Measurements from ENCODE around the gene EVI5.

DNA sequence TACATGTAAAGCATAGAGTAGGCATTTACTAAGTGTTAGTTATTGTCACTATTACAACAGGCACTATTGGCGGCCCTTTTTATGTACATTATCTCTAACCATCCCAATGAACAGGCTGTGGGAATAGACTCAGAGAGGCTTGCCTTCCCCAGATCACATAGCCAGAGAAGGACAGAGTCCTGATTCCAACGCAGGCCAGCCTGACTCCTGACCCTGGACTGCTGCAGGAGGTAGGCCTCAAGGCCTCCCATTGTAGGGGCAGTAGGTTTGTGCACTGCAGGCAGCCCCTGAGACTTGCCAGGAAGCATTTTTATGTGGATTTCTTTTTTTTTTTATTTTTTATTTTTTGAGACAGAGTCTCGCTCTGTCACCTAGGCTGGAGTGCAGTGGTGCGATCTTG lies 291.8 kb downstream of the EVI5 start:
- TF ChIP-seq, protein P1, sequence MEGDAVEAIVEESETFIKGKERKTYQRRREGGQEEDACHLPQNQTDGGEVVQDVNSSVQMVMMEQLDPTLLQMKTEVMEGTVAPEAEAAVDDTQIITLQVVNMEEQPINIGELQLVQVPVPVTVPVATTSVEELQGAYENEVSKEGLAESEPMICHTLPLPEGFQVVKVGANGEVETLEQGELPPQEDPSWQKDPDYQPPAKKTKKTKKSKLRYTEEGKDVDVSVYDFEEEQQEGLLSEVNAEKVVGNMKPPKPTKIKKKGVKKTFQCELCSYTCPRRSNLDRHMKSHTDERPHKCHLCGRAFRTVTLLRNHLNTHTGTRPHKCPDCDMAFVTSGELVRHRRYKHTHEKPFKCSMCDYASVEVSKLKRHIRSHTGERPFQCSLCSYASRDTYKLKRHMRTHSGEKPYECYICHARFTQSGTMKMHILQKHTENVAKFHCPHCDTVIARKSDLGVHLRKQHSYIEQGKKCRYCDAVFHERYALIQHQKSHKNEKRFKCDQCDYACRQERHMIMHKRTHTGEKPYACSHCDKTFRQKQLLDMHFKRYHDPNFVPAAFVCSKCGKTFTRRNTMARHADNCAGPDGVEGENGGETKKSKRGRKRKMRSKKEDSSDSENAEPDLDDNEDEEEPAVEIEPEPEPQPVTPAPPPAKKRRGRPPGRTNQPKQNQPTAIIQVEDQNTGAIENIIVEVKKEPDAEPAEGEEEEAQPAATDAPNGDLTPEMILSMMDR (conservative IDR thresholded peaks at IDR 0.05 in 1 of 2, IDR thresholded peaks at IDR 0.05 in 1 of 2; ENCODE audit: extremely low read depth in 1 of 2, insufficient read depth in 1 of 2, low read depth in 1 of 2, low read length in 2 of 2) = no peak
- TF ChIP-seq EZH2 (IDR thresholded peaks at IDR 0.05; ENCODE audit: borderline replicate concordance, low read length) = no peak
